Inferior parietal cortex (tissue), 1 donor: ENCODE measurements around the gene GRIA3.
"Not testable (repeated sequence)": the region's sequence is repeated elsewhere in the genome, so short reads cannot be mapped to it uniquely, and the experiment has no call there.

Experiments
- DNase-seq: peaks from one replicate; pipeline ENCODE4 v3.0.0-alpha.2; 2016; ENCODE audit errors: extremely low spot score

The GRIA3 gene

GRCh38 chrX:123272630-123273029 lies 88.6 kb downstream of the GRIA3 start:
- no peak for DNase-seq

DNA sequence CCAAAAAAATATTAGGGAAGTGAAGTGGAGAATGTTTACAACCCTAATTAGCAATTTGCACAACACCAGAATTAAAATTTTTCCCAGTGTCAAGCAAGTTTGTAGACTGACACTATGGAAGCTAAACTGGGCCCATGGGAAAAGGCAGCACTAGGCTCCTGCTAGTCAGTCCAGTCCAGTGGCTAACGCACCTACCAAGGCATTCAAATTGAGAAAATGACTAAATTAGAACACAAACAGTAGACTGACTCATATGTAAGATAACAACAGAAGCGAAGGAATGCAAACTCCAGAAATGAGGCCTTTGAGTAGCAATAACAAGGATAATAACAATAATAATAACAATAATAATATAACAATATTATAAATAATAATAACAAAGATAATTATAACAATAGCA lies 90.7 kb downstream of the GRIA3 start:
- no peak for DNase-seq

- DNase-seq, result no peak
Measured at GRCh38 chrX:123277347-123277746, 93.3 kb downstream of the GRIA3 start.

DNA sequence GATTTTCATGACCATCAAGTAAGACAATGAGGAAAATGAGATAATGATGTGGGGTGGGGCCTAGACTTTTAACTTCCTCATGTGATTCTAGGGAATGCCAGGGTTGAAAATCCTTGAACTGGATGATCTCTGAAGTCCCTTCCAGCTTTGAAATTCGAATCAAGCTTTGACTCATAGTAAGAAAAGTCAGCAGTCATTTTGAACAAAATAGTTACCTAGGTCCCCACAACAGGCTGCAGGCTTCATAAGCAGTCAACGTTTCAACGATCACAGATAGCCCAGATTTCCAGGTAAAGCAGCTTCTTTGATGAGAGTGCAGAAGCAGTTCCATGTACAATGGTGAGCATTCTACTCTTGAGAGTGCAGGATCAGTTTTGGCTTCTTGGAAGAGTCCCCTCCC lies 93.7 kb downstream of the GRIA3 start:
- no peak for DNase-seq

DNA sequence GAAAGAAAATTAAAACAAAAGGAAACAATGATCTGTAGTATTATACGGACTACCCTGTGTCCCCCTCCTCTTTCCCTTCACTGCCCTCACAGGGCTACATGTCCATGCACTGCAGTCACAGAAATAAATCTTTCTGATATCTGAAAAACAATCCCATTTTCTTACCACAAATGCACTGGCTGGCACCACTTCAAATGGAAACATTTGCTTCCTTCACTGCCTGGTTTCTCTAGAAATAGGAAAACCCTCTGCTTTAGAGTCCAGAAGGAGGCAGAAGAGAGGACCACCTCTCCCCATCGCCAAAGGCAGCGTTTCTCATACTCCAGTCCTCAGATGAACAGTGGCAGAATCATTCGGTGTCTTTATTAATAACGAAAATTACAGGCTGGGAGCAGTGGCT lies 98.2 kb downstream of the GRIA3 start:
- no peak for DNase-seq

DNA sequence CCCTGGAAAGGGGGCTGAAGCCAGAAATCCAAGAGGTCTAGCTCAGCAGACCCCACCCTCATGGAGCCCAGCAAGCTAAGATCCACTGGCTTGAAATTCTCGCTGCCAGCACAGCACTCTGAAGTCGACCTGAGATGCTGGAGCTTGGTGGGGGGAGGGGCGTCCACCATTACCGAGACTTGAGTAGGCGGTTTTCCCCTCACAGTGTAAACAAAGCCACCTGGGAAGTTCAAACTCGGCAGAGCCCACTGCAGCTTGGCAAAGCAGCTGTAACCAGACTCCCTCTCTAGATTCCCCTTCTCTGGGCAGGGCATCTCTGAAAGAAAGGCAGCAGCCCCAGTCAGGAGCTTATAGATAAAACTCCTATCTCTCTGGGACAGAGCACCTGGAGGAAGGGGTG lies 99.3 kb downstream of the GRIA3 start:
- DNase-seq, result not testable (repeated sequence)

DNA sequence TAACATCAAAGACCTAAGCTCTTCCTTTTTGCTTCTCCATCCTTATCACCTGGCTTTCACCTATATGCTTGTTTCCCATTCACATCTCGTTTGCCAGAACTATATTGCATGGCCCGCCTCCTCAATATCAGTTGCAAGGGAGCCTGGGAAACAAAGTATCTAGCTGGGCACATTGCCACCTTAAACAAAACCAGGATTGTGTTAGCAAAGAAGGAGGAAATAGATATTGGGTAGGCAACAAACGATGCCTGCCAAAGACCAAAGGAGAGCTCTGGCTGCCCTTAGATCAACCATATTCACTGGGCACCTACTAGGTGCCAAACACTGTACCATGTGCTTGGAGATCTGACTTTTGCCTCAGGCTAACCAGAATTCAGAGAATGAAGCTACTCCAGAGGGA lies 107.5 kb downstream of the GRIA3 start:
- no peak for DNase-seq

DNA sequence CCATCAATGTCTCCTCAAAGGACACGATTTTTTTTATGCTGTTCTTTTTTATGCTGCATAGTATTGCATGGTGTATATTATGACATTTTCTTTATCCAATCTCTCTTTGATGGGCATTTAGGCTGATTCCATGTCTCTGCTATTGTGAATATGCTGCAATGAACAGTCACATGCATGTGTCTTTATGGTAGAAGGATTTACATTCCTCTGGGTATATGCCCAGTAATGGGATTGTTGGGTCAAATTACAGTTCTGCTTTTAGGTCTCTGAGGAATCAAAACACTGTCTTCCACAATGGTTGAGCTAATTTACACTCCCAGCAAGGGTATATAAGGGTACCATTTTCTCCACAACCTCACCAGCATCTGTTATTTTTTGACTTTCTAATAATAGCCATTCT lies 113.9 kb downstream of the GRIA3 start:
- DNase-seq, result no peak

DNA sequence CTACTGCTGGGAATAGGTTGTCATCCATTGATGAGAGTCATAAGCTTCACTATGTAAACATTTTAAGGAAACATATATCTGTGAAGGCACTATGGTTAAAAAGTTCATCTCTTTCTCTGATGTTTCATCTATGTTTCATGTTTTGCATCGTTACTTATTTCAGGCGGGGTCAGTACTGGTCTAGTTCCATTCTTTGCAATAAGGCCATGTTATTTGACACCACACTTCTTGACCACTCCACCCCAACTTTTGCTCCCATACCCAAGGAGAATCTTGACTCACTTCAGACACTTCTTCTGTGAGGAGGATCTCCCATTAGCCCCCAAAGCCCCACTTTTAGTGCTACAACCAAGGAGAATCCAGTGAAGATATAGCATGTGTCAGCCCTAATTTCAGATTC lies 119.4 kb downstream of the GRIA3 start:
- no peak for DNase-seq

GRCh38 chrX:123308658-123309057 lies 124.6 kb downstream of the GRIA3 start:
- no peak for DNase-seq

DNA sequence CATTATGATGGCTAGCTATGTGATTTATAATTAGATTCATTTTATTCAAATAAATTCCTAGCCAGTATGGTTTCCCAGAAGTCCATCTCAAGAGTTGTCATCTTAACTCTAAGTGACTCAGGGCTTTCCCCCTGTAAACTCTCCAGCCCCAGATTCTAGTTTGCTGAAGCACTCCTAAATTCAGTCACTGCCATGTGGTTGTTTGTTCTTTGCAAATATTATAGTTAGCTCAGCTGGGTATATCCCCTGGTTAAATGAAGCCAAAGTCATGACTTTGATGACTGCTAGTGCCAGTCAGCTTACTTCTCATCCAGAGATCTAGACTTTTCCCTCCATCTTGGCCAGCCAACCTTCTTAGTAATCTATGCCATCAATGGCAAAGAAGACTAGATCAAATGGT lies 126.0 kb downstream of the GRIA3 start:
- no peak for DNase-seq

- DNase-seq, result no peak
Measured at GRCh38 chrX:123311486-123311885, 127.4 kb downstream of the GRIA3 start.

- DNase-seq, result no peak
Measured at GRCh38 chrX:123313486-123313885, 129.4 kb downstream of the GRIA3 start.

- DNase-seq, result no peak
Measured at GRCh38 chrX:123320622-123321021, 136.5 kb downstream of the GRIA3 start.

- DNase-seq, result no peak
Measured at GRCh38 chrX:123322536-123322935, 138.5 kb downstream of the GRIA3 start.

- no peak for DNase-seq
Measured at GRCh38 chrX:123324625-123325024, 140.5 kb downstream of the GRIA3 start.

GRCh38 chrX:123330229-123330942 lies 146.3 kb downstream of the GRIA3 start:
- no peak for DNase-seq

GRCh38 chrX:123331349-123331748 lies 147.3 kb downstream of the GRIA3 start:
- no peak for DNase-seq

GRCh38 chrX:123331859-123332258 lies 147.8 kb downstream of the GRIA3 start:
- no peak for DNase-seq

DNA sequence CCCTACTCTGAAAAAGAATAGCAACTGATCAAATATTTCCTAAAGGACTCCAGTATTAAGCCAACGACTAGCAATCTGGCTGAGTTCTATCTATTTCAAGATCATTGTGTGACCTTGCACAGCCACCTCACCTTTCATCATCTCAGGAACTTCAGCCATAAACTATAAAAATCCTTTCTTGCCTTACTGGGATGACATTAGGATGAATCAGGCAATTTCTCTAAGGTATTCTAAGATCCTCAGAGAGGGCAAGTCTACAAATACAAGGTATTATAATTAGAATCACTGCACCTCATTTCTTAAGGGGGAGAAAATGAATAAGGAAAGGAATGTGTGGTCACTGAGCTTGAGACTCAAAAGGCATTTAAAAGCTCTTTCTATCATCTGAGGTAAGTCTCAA lies 152.6 kb downstream of the GRIA3 start:
- no peak for DNase-seq

DNA sequence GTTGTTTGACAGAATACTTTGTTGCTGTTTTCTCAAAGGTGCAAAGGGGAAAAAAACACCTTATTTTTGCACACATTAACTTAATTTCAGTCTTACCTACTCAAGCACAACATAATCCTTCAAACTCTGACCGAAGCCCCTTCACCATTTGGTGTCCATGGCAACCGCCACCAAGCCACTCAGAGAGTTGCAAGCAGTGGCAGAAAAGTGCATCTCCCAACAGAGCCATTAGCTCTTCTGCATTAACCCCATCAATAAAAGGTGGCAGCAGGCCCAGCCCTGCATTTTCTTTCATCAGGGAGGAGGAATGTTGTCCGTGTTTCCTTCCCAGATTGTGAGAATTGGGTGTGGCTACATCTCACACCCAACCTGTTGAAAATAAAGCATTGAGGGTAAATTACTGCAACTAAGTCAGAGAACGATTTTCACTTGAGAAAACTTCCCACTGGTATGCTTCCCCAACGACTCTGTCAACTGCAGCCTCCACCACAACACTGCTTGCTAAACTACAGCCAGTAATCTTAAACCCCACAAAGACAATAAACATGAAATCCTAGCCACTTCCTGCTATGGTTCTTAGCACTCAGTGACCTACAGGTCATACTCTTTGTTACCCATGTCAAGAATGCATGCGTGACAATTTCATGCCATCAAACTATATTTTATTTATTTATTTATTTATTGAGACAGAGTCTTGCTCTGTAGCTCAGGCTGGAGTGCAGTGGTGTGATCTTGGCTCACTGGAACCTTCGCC lies 154.0 kb downstream of the GRIA3 start:
- no peak for DNase-seq

- DNase-seq, result no peak
Measured at GRCh38 chrX:123339221-123339905, 155.3 kb downstream of the GRIA3 start.

- DNase-seq, result no peak
Measured at GRCh38 chrX:123340696-123341095, 156.6 kb downstream of the GRIA3 start.
